ENCODE data around the gene PGS1. TPM values are rescaled to one million over a fixed set of nuclear protein-coding genes. Genes with fewer than 3 reads are reported as not detected.

PGS1 gene
- total RNA-seq, 2 experiments from 2014 or later: 59.6 to 61.3 TPM

- TF ChIP-seq EZH2phosphoT487 (IDR thresholded peaks at IDR 0.05; ENCODE audit: borderline replicate concordance, low read depth, low read length) (no peak), CTCF (conservative IDR thresholded peaks at IDR 0.05; ENCODE audit: low read length) (no peak)
- H4K20me1 ChIP-seq (ENCODE audit: insufficient read depth, low read length): no peaks in the 10 kb centered on the region
- H3K79me2 ChIP-seq (ENCODE audit: insufficient read depth, low read depth, low read length): no peaks in the 10 kb centered on the region
- no peak overlapping the region for H3K4me3 ChIP-seq (ENCODE audit: low read depth, low read length, poor library complexity, severe bottlenecking)
- BruUV-seq (replicated peaks): no TSS peak
- ChIA-PET POLR2A (no interaction called here), CTCF (ENCODE audit: unreplicated experiment) (no interaction called here)
- H3K9me2 ChIP-seq (ENCODE audit: insufficient read depth, low read length): no peaks in the 10 kb centered on the region
- H2AFZ ChIP-seq (ENCODE audit: low read length): no peak overlapping the region
- intact Hi-C loops (cut with micrococcal nuclease; ENCODE audit: unreplicated experiment): no loop called here
- H3K4me1 ChIP-seq (ENCODE audit: insufficient read depth, low read length, poor library complexity, severe bottlenecking): peaks cover 4% of the 10 kb centered on the region
- no peak overlapping the region for H3K4me2 ChIP-seq (ENCODE audit: low read length)
- no peak overlapping the region for H3K27ac ChIP-seq (ENCODE audit: low read depth, low read length, poor library complexity, severe bottlenecking)
- DNase-seq (ENCODE audit: low spot score): no peak
- no peaks in the 10 kb centered on the region for H3K9me3 ChIP-seq (ENCODE audit: low read length)
- H3K36me3 ChIP-seq (ENCODE audit: insufficient read depth, low read length): peaks cover 59% of the 10 kb centered on the region
These were observed 38.5 kb downstream of the PGS1 start for GRCh38 chr17:78416791-78417530.

- H3K4me2 ChIP-seq (ENCODE audit: low read length): no peak overlapping the region
- ChIA-PET POLR2A (no interaction called here), CTCF (ENCODE audit: unreplicated experiment) (no interaction called here)
- no peaks in the 10 kb centered on the region for H3K79me2 ChIP-seq (ENCODE audit: insufficient read depth, low read depth, low read length)
- H3K4me1 ChIP-seq (ENCODE audit: insufficient read depth, low read length, poor library complexity, severe bottlenecking): peaks cover 4% of the 10 kb centered on the region
- H3K9me2 ChIP-seq (ENCODE audit: insufficient read depth, low read length): no peaks in the 10 kb centered on the region
- intact Hi-C loops (cut with micrococcal nuclease; ENCODE audit: unreplicated experiment): no loop called here
- DNase-seq (ENCODE audit: low spot score): no peak
- H4K20me1 ChIP-seq (ENCODE audit: insufficient read depth, low read length): no peaks in the 10 kb centered on the region
- H3K9me3 ChIP-seq (ENCODE audit: low read length): no peaks in the 10 kb centered on the region
- no peak overlapping the region for H2AFZ ChIP-seq (ENCODE audit: low read length)
- H3K36me3 ChIP-seq (ENCODE audit: insufficient read depth, low read length): peaks cover 59% of the 10 kb centered on the region
- no peak overlapping the region for H3K27ac ChIP-seq (ENCODE audit: low read depth, low read length, poor library complexity, severe bottlenecking)
- no peak overlapping the region for H3K4me3 ChIP-seq (ENCODE audit: low read depth, low read length, poor library complexity, severe bottlenecking)
- no TSS peak for BruUV-seq (replicated peaks)
- TF ChIP-seq CTCF (conservative IDR thresholded peaks at IDR 0.05; ENCODE audit: low read length) (no peak), EZH2phosphoT487 (IDR thresholded peaks at IDR 0.05; ENCODE audit: borderline replicate concordance, low read depth, low read length) (no peak)
These were observed 39.1 kb downstream of the PGS1 start for GRCh38 chr17:78417531-78417909.

GRCh38 chr17:78418326-78419026, 40.0 kb downstream of the PGS1 start:
- Histone ChIP-seq H3K4me3 (ENCODE audit: low read depth, low read length, poor library complexity, severe bottlenecking) (no peak overlapping the region), H3K9me2 (ENCODE audit: insufficient read depth, low read length) (no peaks in the 10 kb centered on the region), H3K4me1 (ENCODE audit: insufficient read depth, low read length, poor library complexity, severe bottlenecking) (no peaks in the 10 kb centered on the region), H3K4me2 (ENCODE audit: low read length) (no peak overlapping the region), H3K79me2 (ENCODE audit: insufficient read depth, low read depth, low read length) (no peaks in the 10 kb centered on the region), H3K27ac (ENCODE audit: low read depth, low read length, poor library complexity, severe bottlenecking) (no peak overlapping the region), H4K20me1 (ENCODE audit: insufficient read depth, low read length) (no peaks in the 10 kb centered on the region), H3K9me3 (ENCODE audit: low read length) (no peaks in the 10 kb centered on the region), H3K36me3 (ENCODE audit: insufficient read depth, low read length) (peaks cover 62% of the 10 kb centered on the region), H2AFZ (ENCODE audit: low read length) (no peak overlapping the region)
- BruUV-seq (replicated peaks): no TSS peak
- ChIA-PET CTCF (ENCODE audit: unreplicated experiment) (no interaction called here), POLR2A (no interaction called here)
- intact Hi-C loops (cut with micrococcal nuclease; ENCODE audit: unreplicated experiment): no loop called here
- DNase-seq (ENCODE audit: low spot score): no peak
- TF ChIP-seq CTCF (conservative IDR thresholded peaks at IDR 0.05; ENCODE audit: low read length) (no peak), EZH2phosphoT487 (IDR thresholded peaks at IDR 0.05; ENCODE audit: borderline replicate concordance, low read depth, low read length) (no peak)
